Neural progenitor cell (in vitro differentiated cells): ENCODE measurements around the gene CD37.

Source experiments
- EZH2phosphoT487 ChIP-seq: fragments of 200-600 bp; sonication (generic); IDR thresholded peaks from 2 replicates; pipeline ENCODE4 v1.6.1; 2017; ENCODE audit warnings: antibody characterized with exemption
- TF ChIP-seq, protein P1 (sequence below): fragments of 200-600 bp; sonication (generic); IDR thresholded peaks from 2 replicates; pipeline ENCODE4 v1.5.1; 2017; ENCODE audit warnings: antibody characterized with exemption, mild to moderate bottlenecking

DNA sequence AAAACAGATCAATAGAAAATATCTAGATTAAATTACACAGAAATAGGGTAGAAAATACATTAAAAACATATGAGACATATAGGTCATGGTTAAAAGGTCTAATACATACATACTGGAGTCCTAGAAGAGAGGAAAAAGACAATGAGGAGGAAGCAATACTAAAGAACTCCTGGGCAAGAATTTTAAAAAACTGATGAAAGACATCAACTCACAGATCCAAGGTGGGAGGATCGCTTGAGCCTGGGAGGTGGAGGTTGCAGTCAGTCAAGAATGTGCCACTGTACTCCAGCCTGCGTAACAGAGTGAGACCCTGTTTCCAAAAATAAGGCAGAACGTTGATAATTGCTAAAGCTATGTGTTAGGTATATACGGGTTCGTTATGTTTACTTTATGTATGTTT, 47.4 kb downstream of the CD37 start:
- TF ChIP-seq, protein P1, sequence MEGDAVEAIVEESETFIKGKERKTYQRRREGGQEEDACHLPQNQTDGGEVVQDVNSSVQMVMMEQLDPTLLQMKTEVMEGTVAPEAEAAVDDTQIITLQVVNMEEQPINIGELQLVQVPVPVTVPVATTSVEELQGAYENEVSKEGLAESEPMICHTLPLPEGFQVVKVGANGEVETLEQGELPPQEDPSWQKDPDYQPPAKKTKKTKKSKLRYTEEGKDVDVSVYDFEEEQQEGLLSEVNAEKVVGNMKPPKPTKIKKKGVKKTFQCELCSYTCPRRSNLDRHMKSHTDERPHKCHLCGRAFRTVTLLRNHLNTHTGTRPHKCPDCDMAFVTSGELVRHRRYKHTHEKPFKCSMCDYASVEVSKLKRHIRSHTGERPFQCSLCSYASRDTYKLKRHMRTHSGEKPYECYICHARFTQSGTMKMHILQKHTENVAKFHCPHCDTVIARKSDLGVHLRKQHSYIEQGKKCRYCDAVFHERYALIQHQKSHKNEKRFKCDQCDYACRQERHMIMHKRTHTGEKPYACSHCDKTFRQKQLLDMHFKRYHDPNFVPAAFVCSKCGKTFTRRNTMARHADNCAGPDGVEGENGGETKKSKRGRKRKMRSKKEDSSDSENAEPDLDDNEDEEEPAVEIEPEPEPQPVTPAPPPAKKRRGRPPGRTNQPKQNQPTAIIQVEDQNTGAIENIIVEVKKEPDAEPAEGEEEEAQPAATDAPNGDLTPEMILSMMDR, result no peak
- TF ChIP-seq EZH2phosphoT487, result no peak
